Measurements from ENCODE around the gene PTPRN2. TPM values are rescaled to one million over a fixed set of nuclear protein-coding genes. Genes with fewer than 3 reads are reported as not detected.
"Not testable (repeated sequence)": the region's sequence is repeated elsewhere in the genome, so short reads cannot be mapped to it uniquely, and the experiment has no call there.

PTPRN2 gene
- total RNA-seq, 1 experiment from 2014 or later = 0.16 TPM

DNA sequence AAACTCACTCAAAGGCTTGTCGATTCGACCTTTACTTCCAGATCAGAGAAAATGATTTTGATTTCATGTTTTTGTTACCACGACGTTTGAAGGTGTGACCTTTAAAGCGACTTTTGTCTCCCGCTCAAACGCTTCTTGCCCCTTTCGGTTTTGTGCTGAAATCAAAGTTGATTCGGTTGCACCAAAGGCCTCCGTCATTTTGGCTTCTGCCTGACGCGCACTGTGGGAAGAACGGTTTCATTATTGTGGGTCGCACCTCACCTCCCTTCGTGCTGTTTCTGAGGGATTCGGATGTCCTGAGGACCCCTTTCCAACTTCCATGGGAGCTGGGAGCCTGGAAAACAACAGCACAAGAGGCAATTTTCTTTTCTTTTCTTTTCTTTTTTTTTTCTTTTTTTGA lies 1073.9 kb downstream of the PTPRN2 start:
- in situ Hi-C loops (cut with HindIII; ENCODE audit: low pct_unique_long_range_greater_than_20kb, low sequenced_read_pairs) = no loop called here
- DNase-seq (ENCODE audit: low read depth, low spot score) = no peak

DNA sequence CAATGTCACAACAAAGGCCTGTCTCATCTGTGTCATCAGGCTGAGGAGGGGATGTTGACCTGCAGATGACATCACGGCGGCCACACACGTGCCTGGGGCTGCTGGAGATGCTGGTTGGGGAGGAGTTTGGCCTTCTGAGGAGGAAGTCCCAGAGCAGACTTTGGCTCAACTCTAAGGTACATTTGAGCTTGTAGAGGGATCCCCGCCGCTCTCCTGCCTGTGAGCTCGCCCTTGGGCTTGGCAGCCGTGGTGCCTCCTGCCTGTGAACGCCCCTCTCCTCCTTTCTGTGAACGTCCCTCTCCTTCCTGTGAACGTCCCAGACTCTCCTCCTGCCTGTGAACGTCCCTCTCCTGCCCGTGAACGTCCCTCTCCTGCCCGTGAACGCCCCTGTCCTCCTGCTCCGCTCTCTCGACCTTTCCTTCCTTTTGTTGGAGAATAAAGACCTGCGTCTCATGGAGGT lies 1074.4 kb downstream of the PTPRN2 start:
- in situ Hi-C loops (cut with HindIII; ENCODE audit: low pct_unique_long_range_greater_than_20kb, low sequenced_read_pairs) = no loop called here
- no peak for DNase-seq (ENCODE audit: low read depth, low spot score)

DNA sequence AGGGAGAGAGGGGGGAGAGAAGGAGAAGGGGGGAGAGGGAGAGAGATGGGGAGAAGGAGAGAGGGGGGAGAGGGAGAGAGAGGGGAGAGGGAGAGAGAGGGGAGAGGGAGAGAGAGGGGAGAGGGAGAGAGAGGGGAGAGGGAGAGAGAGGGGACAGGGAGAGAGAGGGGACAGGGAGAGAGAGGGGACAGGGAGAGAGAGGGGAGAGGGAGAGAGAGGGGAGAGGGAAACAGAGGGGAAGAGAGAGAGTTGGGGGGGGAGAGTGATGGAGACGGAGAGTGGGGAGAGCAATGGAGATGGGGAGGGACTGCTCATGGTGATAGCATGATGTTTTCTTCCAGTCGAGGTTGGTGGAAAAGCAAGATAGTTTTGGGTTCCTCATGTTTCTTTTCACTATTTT lies 1078.4 kb downstream of the PTPRN2 start:
- no peak for DNase-seq (ENCODE audit: low read depth, low spot score)
- in situ Hi-C loops (cut with HindIII; ENCODE audit: low pct_unique_long_range_greater_than_20kb, low sequenced_read_pairs) = no loop called here

DNA sequence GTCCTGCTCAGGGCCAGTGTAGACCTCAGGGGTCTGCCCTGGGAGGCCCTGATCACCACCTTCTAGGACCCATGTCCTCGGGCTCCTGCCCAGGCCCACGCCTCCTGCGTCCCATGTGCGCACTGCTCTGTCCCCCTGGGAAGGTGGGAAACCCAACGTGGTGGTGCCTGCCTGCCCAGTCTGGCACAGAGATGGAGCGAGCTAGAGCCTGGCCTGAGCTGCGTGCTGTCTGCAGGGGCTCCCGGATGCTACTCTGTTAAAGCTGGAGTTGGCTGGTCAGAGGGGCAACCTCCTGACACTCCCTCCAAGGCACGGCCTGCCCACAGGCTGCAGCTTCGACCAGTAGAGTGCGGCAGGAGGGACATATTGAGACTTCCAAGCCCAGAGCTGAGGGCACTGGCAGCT lies 1079.1 kb downstream of the PTPRN2 start:
- DNase-seq (ENCODE audit: low read depth, low spot score) = no peak
- in situ Hi-C loops (cut with HindIII; ENCODE audit: low pct_unique_long_range_greater_than_20kb, low sequenced_read_pairs) = no loop called here

DNA sequence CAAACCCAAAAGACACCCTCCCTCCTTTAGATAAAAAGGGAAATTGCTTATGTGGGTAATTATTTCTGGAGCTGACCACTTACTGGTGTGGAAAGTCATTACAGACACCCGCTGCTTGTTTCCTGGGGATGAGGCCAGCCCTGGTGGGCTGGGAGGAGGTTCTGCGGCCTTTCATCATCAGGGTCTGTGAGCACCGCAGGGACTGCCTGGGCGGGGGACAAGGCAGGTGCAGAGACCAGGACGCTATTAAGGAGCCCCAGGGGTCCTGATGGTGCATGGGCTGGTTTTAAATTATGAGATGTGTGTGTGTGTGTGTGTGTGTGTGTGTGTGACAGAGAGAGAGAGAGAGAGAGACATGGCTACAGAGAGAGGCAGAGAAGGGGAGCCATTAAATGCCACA lies 1079.6 kb downstream of the PTPRN2 start:
- in situ Hi-C loops (cut with HindIII; ENCODE audit: low pct_unique_long_range_greater_than_20kb, low sequenced_read_pairs) = no loop called here
- no peak for DNase-seq (ENCODE audit: low read depth, low spot score)

DNA sequence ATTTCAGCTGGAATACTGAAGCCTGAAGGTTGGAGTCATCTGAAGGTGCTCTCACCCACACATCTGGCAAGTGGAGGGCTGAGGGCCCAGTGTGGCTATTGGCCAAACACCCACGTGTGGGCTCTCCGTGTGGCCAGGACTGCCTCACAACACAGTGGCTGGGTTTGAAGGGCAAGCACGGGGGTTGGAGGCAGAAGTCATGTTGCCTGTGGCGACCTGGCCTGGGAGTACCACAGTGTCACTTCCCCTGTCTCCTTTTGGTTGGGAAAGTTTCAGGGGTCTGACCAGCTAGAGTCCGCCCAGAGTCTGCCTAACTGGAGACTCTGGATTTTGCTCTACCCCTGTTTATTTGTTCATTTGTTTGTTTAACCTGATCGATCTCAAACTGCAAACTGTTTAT lies 1081.4 kb downstream of the PTPRN2 start:
- DNase-seq (ENCODE audit: low read depth, low spot score) = no peak
- in situ Hi-C loops (cut with HindIII; ENCODE audit: low pct_unique_long_range_greater_than_20kb, low sequenced_read_pairs) = no loop called here

DNA sequence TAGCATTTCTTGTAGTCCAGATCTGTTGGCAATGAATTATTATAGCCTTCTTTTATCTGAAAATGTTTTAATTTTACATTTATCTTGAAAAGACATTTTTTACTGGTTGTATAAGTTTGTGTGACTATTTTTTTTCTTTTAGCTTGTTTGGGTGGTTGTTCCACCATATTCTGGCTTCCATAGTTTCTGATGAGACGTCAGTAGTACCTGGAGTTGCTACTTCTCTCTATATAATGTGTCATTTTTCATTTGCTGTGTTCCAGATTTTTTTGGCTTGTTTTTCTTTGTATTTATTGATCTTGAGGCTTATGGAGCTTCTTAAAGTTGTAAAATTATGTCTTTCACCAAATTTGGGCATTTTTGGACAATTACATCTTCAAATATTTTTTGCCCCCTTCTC lies 1082.0 kb downstream of the PTPRN2 start:
- in situ Hi-C loops (cut with HindIII; ENCODE audit: low pct_unique_long_range_greater_than_20kb, low sequenced_read_pairs) = no loop called here
- no peak for DNase-seq (ENCODE audit: low read depth, low spot score)

DNA sequence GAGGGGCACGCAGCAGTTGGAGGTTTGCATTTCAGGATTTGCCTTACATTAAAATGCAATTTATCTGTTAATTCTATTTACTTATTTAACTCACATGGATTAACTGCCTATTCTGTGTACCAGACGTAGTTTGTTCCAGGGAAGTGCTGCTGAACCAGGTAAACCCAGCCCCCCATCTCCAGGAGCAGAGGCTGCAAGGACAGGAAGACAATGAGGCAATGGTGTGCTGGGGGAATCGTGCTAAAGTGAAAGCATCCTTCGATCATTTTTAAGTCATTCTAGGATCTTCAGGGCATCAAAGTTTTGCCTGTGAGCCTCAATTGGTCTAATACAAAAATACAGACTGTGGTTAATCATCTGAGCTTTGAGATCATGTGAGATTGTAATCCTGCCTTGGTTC lies 1084.4 kb downstream of the PTPRN2 start:
- in situ Hi-C loops (cut with HindIII; ENCODE audit: low pct_unique_long_range_greater_than_20kb, low sequenced_read_pairs) = no loop called here
- no peak for DNase-seq (ENCODE audit: low read depth, low spot score)

DNA sequence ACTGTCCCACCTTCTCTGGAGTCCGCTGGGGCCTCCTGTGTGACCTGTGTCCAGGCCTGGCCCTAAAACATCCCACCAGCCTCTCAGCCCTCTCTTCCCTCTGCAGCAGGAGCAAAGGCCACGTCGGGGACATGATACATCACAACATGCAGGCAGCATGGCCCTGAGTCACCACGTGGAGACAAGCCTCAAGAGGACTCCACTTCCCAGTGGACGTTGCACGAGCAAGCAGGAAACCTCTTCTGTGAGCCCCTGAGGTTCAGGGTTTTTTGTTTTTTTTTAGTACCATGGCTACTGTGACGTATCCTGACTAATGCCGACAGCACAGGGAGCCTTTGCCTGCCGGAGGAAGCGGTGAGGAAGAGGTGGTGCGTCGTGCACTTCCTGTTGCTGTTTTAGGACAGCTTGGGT lies 1084.9 kb downstream of the PTPRN2 start:
- no peak for DNase-seq (ENCODE audit: low read depth, low spot score)
- in situ Hi-C loops (cut with HindIII; ENCODE audit: low pct_unique_long_range_greater_than_20kb, low sequenced_read_pairs) = no loop called here

DNA sequence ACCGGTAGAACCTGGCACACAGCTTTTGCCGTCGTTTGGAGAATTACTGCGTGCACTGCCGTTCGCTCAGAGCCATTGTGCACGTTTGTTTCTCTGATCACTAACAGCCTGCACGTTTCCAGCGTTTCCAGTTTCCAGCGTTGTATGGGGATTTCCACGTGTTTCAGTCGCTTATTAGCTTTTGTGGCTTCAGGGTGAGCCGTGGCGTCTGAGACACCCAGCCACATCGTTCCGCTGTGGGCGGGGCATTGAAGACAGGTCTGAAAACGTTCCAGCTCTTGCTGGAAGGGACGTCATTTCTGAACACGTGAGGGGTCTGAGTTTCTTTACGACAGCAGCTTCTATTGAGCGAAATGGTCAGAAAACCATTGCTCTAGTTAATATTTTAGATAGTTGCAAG lies 1086.0 kb downstream of the PTPRN2 start:
- DNase-seq (ENCODE audit: low read depth, low spot score) = no peak
- in situ Hi-C loops (cut with HindIII; ENCODE audit: low pct_unique_long_range_greater_than_20kb, low sequenced_read_pairs) = no loop called here

DNA sequence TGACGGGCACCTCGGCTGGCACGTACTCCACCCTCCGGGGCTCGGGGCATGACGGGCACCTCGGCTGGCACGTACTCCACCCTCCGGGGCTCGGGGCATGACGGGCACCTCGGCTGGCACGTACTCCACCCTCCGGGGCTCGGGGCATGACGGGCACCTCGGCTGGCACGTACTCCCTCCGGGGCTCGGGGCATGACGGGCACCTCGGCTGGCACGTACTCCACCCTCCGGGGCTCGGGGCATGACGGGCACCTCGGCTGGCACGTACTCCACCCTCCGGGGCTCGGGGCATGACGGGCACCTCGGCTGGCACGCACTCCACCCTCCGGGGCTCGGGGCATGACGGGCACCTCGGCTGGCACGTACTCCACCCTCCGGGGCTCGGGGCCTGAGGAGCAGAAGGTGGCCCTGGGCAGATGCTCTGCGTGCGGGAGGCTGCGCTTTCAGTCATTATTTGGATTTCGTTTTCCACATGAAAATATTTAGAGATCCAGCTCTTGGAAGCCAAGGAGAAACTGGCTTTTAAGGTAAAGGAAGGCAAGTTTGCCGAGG lies 1086.6 kb downstream of the PTPRN2 start:
- DNase-seq (ENCODE audit: low read depth, low spot score); in situ Hi-C loops (cut with HindIII; ENCODE audit: low pct_unique_long_range_greater_than_20kb, low sequenced_read_pairs): not testable (repeated sequence)

DNA sequence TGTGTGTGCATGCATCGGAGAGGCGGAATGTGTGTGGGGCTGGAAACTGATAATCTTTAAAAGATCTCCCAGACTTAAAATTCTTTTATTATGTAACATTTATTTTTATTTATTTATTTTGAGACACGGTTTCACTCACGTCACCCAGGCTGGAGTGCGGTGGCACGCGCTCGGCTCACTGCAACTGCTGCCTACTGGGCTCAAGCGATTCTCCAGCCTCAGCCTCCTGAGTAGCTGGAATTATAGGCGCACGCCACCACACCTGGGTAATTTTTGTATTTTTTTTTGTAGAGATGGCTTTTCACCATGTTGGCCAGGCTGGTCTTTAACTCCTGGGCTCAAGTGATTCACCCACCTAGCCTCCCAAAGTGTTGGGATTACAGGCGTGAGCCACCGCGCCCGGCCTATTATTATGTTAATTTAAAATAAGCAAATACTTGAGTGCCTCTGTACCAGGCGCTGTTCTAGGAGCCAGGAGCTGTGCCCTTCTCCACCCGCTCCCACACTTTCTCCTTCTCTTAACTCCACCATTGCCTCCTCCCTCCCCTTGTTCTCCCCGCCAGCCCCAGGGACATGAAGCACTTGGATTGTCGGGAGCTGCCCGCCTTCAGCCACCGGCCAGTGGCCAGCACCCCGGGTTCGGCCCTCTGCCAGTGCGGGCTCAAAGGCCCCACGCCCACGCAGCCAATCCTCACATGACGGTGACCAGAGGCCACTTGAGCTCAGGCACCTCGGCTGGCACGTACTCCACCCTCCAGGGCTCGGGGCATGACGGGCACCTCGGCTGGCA lies 1087.3 kb downstream of the PTPRN2 start:
- in situ Hi-C loops (cut with HindIII; ENCODE audit: low pct_unique_long_range_greater_than_20kb, low sequenced_read_pairs) = no loop called here
- DNase-seq (ENCODE audit: low read depth, low spot score) = no peak

DNA sequence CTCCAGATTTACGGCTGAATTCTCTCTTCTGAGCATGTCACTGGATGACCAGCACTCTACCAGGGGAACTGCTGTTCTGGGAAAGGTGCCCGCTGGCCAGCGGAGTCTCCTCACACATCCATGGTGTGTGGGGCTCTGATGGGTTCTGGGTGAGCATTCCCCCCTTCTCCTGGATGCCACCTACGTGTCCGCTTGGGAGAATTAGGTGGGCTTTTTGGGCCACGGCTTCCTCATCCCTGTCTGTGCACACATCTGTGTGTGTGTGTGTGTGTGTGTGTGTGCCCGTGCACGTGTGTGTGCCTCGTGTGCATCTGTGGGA lies 1087.8 kb downstream of the PTPRN2 start:
- in situ Hi-C loops (cut with HindIII; ENCODE audit: low pct_unique_long_range_greater_than_20kb, low sequenced_read_pairs) = no loop called here
- no peak for DNase-seq (ENCODE audit: low read depth, low spot score)

DNA sequence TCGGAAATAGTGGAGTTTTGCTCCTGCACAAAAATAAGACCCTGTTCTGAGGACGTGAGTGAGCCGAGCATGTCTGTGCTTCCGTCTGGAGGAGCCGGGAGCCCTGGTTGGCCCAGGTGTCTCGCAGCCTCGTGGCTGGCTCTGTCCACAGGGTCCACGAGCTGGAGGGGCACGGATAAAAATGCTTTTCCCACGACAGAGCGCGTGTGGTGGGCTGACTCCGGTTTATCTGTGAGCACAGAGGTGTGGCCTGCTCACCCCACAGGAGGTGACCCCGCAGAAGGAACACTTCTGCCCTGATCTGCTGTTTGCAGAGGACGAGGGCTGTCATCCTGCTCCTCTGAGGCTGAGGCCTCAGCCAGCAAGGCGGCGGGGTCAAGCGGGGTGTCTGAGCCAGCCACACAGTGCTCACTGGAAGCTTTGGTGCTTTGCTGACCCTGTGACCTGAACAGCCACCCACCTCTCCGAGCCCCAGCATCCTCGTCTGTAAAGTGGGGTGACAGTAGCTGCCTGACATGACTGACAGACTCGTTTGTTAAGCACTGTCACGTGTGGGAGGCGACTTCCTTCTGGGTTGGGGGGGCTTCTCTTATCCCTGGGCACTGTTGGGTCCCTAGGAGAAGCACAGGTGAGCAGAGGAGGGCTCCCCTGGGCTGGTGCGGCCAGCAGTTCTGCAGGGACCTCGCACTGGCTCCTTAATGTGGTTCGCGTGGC lies 1088.3 kb downstream of the PTPRN2 start:
- DNase-seq (ENCODE audit: low read depth, low spot score) = no peak
- in situ Hi-C loops (cut with HindIII; ENCODE audit: low pct_unique_long_range_greater_than_20kb, low sequenced_read_pairs) = no loop called here

DNA sequence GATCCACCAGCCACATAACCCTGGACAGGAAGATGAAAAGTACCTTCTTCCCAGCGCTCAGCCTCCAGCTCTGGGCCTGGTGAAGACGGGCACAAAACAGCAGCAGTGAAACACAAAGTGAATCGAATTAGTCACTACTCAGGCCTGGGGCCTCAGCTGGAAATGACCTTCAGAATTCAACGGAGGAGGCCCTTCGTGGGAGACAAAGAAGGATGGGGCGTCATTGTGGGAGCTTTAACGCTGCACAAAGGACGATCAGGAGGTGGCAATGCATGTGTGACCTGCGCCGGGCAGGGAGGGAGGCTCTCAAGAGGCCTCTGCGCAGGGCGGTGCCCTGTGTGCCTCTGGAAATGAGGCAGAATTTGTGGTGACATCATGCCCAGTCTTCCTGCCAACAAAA lies 1089.0 kb downstream of the PTPRN2 start:
- in situ Hi-C loops (cut with HindIII; ENCODE audit: low pct_unique_long_range_greater_than_20kb, low sequenced_read_pairs) = no loop called here
- DNase-seq (ENCODE audit: low read depth, low spot score) = no peak

DNA sequence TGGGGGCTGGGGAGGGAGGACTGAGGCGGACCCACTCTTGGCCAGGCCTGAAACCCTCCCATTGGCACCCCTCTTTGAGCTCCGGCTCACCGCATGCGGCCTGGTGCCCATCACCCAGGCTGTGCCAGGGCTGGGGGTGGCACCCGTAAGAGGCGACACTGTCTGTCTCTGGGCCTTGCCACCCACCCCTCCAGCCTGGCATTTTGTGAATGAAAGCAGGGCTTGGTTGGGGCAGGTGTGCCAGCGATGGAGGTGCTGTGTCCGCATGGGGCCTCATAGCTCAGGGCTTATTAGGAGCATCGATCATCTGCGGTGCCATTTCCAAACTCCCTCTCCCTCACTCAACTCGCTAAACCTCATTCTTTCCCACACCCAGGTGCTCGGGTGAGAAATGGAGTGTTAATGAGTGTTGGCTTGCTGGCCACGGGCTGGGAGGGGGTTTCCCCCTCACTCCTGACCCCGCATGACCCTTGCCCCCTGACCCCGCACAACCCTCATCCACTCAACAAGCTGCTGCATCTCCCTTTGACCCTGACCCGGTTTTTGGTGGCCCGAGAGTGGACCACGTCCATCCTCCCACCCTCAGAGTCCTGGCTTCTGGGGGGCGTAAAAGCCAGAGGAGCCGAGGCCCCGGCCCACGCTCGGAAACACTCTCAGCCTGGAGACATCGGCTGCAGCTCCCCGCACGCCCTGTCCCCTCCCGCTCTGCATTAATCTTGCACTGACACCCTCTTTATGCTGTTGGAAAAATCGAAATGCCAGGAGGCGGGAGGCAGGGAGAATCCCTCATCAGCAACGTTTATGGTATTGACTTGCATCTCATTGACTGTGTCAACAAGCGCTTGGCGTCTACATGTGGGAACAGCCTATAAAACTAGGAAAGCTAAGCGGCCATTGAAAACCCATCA lies 1089.6 kb downstream of the PTPRN2 start:
- in situ Hi-C loops (cut with HindIII; ENCODE audit: low pct_unique_long_range_greater_than_20kb, low sequenced_read_pairs) = no loop called here
- no peak for DNase-seq (ENCODE audit: low read depth, low spot score)

DNA sequence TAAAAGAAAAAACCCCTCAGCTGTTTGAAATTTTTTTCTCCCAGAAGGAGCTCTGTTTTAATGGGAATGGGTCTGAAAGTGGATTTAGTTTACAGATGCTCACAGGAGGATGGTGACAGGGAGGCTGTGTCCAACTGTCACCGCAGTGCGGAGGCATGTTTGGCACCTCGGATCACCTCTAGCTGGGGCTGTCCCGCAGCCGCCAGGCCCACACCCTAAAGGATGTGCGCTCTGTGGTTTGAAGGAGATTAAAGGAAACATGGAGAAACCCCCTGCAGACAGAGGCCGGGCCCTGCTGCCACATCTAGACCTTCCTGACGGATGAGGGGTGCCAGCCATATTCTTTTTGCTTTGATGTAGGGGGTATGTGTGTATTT lies 1090.3 kb downstream of the PTPRN2 start:
- DNase-seq (ENCODE audit: low read depth, low spot score) = no peak
- in situ Hi-C loops (cut with HindIII; ENCODE audit: low pct_unique_long_range_greater_than_20kb, low sequenced_read_pairs) = no loop called here

All from SK-MEL-5 (cell line).